Stimulated activated CD8-positive, alpha-beta memory T cell treated with anti-CD3 and anti-CD28 coated beads, Interleukin-12 subunit alpha, Interleukin-12 subunit beta, amount 100 ng/mL, for 1 hour (primary cell): Measurements from ENCODE around the gene OSBPL2.

Experiments
- DNase-seq: peaks from one replicate; pipeline ENCODE4 v3.0.0-alpha.2; 2020; ENCODE audit warnings: low read depth

The OSBPL2 gene

DNA sequence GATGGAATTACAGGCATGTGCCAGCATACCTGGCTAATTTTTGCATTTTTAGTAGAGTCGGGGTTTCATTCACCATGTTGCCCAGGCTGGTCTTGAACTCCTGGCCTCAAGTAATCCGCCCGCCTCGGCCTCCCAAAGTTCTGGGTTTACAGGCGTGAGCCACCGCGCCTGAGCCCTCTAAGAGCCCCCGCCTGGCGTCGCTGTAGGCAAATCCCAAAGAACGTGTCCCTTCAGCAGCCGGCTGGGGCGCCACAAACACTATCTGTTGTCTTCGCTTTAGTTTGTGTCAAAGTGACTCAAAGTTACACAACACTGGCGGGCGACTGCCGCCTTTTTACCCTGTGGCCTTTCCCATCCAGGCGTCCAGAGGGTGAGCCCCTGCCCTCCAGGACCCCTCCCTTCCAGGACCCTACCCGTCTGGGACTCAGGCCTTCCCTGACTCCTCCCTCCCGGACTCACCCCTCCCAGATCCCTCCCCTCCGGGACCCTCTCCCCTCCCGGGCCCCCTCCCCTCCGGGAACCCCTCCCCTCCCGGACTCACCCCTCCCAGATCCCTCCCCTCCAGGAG lies 63.5 kb downstream of the OSBPL2 start:
- DNase-seq = peak; percentile 76

DNA sequence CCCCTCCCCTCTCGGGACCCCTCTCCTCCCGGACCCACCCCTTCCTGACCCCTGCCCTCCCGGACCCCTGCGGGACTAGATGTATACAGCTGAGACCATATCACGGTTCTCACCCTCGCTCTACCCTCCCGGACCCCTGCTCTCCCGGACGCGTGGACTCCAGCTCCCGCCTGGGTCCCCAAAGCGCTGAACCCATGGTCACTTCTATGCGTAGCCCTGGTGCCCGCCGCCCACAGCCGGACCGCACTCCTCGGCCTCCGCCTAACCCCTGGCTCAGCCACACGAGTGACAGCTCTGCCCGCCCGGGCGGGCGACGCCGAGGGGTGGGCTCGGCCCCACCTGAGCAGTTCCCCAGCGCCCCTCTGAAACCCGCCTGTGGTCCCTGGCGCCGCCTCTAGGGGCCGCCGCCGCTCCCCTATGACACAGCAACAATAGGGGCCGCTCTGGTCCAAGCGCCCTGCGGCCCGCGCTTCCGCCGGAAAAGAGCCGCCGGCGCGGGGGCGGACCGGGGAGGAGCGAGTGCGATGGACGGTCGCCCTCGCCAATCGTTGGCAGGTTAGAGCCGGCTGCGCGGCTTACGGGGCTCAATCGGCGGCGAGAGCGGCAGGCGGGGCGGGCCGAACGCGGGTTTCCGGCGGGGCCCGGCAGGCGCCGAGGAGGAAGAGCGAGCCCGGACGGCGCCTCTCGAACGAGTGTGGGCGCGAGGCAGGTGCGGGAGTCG lies 64.2 kb downstream of the OSBPL2 start, which contains the start of gene ADRM1:
Gene ADRM1, plus strand, starts transcription at position 657 of the 721 bp plus-strand sequence. CDS start 572 bp downstream, outside the sequence.
- peak; percentile 91 for DNase-seq

DNA sequence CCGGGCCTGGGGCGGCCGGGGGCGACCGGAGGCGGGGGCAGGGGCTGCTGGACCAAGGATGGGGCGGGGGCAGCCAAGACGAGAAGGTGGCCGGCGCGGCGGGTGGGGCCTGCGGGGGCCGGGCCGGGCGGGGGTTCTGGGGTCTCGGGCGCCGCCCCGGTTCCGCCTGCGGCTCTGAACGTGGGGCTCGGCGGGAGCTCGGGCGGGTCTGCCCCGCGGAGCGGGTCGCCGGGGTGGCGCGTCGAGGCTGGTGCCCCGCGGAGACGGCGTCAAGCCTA lies 64.7 kb downstream of the OSBPL2 start:
- DNase-seq = no peak

DNA sequence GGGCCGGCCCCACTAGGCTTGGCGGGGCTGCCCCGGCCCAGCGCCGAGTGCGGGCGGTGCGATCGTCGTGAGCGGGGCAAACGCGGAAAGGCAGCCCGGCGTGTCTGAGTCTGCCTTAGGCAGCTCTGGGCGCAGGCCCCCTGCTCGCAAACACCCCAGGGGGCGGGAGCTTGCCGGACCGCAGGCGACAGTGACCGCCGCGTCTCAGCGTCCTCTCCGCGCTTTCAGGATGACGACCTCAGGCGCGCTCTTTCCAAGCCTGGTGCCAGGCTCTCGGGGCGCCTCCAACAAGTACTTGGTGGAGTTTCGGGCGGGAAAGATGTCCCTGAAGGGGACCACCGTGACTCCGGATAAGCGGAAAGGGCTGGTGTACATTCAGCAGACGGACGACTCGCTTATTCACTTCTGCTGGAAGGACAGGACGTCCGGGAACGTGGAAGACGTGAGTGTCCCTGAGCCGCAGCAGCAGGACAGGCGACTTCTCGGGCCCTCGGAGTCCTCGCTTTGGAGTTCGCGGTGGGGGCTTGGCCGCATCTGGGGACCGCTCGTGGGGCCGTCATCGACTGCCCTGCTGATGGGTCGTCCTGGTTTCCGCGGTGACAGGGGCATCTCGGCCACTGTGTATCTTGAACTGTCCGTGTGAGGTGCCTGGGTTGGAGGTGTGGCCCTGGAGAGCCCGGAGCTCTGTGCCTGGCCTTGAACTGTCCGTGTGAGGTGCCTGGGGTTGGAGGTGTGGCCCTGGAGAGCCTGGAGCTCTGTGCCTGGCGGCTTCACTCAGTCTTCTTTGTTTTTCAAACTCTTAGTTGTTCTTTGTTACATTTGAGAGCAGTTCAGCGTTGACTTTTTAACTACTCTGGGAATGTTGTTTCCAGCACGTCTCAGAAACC lies 65.3 kb downstream of the OSBPL2 start:
- DNase-seq = no peak

DNA sequence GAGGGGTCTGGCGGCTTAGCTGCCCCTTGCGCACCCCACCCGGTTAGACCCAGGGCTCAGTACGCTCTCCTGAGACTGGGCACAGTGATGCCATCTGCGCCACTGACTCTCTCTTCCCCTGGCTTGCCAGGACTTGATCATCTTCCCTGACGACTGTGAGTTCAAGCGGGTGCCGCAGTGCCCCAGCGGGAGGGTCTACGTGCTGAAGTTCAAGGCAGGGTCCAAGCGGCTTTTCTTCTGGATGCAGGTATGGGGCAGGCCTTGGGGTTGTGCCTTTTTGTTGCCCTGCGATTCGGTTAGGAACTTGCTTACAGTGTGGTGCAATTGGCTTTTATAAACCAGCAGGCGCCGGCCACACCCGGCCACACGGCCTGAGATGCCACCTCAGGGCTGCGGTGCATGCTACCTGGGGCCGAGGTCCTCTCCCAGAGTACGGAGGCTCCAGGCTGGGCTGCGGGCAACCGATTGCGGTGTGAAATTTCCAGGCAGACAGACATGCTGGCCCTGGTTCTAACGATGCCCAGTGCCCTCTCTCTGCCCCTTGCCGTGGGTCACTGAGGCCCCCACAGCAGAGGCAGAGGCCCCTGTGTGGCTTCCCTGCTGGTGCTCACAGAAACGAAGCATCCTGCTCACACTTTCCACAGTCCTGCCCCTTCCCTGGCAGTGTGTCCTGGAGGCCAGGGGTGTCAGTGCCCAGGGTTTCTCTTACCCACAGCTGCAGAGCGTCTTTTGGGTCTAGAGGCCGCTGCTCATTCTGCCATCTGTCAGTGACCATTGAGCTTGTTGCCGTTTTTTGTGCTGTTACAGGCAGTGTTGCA lies 66.2 kb downstream of the OSBPL2 start:
- DNase-seq = no peak

DNA sequence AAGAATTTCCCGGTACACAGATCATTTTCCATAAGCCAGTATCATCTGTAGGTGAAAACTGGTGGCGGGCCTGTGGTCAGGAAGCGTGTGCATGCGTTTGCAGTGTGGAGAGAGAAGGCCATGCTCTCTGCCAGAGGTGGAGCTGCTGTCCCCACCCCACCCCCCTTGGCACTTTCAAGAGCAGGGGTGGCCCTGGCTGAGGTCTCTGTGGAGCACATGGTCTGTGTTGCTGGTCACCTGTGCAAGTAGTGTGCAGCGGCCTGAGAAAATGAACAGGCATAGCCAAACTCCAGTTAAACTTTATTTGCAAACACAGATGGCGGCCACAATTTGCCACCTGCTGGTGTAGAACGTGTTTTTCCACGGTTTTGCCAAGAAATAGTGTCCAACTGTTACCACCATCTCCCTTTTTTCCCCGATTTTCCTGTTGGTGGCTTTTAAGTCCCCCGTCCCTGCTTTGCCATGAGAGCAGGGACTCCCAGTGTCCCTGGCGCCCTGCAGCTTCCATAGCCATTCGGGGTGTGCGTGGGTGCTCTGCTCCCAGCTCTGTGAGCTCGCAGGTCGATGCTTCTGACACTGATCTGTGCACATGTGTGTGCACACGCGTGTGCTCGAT lies 66.9 kb downstream of the OSBPL2 start:
- no peak for DNase-seq

DNA sequence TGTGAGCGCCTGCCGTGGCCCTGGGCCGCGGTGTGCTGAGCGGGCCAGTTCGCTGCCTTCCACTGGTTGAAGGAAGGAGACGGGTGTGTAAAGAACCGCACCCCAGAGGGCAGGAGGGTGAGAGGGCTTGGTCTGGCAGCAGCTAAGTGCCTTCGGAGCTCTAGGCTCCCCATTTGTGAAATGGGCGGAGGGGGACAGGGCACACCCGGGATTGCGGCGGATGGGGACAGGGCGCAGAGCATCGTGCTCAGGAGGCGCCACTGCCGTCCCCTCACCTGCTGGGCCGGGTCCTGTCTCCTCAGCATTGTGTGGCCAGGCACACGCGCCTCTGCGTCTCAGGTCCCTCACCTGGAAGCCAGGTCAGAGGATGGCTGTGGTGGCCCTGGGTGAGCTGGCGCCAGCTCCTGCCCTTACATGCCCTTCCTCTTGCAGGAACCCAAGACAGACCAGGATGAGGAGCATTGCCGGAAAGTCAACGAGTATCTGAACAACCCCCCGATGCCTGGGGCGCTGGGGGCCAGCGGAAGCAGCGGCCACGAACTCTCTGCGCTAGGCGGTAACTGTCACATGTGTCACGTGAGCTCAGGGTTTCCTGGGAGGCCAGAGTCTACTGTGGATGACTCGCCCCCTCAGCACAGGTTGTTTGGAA lies 67.6 kb downstream of the OSBPL2 start:
- DNase-seq = no peak

DNA sequence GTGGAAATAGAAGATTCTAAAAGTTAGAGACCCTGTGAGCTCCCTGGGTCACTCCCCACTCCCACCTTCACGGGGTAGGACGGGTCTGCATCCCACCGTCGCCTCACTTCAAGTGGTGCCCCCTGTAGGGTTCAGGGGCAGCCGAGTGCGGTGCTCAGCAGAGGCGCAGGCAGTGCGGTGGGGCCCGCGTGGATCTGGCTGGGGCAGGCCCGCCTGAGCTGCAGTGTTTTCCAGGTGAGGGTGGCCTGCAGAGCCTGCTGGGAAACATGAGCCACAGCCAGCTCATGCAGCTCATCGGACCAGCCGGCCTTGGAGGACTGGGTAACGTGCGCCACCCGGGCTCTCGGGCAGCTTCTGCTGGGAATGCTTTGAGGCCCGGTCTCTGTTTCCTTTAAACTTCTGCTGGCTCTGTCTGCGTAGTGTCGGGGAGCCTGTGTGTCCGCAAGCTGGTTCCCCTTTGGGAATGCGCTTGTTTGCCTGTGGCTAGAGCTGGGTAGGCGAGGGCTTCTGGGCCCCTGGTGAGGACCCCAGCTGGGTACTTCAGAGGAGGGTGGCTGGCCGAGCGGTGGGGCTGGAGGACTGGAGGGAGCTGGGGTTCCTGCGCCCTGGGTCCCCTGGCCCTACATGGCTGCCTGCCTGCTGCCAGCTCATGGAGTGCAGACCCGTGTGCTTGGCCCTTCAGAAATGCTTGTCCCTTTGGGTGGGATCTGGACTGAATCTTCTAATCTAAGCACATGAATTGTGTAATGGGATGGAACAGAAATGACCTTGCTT lies 68.3 kb downstream of the OSBPL2 start:
- no peak for DNase-seq

DNA sequence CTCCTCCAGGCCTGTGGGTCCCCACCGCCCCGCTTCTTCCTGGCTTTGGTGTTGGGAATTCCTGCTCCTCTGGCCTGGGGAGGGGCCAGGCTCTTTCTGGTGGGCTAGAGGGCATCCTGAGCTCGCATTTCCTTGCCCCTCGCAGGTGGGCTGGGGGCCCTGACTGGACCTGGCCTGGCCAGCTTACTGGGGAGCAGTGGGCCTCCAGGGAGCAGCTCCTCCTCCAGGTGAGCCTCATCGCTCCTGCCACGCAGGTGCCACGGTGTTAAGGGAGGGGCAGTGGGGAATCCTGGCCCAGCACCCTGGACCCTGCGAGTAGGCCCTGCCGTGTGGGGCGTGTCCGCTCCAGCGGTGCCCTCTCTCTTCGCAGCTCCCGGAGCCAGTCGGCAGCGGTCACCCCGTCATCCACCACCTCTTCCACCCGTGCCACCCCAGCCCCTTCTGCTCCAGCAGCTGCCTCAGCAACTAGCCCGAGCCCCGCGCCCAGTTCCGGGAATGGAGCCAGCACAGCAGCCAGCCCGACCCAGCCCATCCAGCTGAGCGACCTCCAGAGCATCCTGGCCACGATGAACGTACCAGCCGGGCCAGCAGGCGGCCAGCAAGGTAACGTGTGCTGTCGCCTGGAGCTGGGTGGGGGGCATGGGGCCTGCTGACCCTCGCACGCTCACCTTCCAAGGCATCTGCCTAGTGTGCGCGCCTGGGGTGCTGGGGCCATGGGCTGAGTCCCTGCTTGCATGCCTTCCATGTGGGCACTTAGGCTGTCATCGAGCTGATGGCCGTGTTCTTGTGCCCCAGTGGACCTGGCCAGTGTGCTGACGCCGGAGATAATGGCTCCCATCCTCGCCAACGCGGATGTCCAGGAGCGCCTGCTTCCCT lies 69.1 kb downstream of the OSBPL2 start:
- DNase-seq = no peak

DNA sequence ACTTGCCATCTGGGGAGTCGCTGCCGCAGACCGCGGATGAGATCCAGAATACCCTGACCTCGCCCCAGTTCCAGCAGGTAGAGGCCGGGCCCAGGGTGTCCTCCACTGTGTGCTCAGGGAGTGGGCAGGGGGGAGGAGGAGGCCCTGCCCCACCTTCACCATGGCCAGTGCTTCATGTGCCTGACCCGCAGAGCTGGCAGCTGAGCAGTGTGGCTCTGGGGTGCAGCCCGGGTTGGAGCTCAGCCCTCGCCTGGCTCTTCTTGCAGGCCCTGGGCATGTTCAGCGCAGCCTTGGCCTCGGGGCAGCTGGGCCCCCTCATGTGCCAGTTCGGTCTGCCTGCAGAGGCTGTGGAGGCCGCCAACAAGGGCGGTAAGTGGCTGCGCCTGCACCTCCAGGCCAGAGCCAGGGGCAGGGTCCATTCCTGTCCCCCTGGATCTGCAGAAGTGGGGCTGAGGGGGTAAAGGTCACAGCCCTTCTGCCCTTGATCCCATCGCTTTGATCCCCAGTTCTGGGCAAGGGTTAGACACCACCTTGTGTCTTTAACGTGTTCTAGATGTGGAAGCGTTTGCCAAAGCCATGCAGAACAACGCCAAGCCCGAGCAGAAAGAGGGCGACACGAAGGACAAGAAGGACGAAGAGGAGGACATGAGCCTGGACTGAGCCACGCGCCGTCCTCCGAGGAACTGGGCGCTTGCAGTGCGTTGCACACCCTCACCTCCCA lies 69.9 kb downstream of the OSBPL2 start:
- no peak for DNase-seq

DNA sequence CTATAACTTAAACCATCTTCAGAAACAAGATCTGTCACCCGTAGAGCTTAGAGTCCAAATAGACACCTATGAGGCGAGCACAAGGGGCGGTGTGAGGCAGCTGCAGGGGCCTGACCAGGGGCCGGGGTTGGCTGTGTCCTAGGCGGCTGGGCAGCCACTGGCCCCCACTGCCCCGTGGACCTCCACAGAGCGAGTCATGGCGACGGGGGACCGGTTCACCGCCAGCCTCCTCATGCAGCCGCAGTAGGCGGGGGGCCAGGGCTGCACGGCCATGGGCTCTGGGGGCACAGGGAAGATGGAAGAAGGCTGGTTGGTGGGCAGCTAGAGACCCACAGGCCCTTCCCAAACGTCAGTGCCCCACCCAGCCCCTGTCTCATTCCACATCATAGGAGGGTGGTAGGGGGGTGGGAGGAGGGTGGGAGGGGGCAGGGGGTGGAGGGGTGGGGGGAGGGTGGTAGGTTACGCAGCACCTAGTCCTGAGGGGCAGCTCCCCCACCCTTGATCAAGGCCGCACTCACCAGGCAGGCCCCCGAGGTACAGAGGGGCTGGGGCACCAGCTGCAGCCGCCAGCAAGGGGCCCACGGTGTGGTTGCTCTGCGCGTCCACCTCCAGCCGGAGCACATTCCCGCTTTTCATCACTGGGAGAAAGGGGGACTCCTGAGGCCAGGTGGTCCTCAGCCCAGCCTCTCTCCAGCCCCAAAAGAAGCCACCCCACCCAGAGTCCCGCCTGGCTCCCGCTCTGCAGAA lies 71.0 kb downstream of the OSBPL2 start:
- no peak for DNase-seq

DNA sequence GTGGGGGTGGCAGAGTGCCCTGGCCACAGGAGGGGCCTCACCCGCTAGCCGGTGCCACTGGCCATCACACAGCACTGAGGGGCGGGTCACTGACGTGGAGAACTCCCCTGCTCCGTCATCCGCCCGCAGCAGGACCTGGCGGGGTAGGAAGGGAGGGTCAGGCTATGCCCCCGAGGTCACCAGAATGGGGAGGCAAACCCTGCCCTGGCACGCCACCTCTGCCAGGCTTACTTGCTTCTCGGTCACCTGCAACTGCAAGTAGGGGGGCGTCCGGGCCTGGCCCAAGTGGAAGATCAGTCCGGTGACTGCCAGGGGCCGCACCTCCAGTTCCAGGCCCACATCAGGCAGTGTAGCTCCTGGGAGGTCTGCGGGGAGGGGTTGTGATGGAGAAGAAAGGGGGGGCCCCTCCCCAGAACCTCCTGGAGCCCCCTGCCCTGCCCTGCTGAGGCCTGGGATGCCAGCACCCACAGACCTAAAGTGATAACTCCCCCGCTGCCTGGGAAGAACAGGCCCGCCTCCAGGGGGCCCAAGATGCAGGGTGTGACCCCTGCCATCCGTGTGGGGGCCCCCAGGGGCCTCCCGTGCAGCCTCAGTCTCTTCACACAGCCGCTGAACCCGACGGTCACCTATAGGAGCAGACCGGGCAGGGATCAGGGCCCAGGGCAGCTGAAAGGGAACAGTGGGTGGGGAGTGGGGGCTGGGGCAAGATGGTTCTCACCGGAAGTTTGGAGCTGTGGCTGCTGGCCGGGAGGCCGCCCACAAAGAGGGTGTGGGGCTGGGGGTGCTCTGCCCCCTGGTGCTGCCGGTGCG lies 71.8 kb downstream of the OSBPL2 start:
- DNase-seq = no peak

DNA sequence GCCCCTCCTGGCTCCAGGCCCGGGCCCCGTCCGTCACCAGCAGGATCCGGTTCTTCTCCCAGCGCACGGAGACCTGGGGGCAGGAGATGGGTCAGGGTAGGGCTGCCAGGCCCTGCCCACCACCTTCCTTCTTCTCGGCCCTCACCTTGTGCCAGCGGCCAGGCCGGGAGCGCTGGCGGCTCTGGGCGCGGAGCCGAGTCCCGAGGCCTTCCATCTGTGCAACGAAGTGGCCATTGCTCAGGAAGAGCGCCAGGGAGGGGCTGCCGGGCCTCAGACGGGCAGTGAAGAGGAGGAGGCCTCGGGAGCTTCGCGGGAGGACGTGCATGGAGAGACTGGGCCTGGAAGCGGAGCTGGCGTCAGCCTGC lies 72.4 kb downstream of the OSBPL2 start:
- no peak for DNase-seq

DNA sequence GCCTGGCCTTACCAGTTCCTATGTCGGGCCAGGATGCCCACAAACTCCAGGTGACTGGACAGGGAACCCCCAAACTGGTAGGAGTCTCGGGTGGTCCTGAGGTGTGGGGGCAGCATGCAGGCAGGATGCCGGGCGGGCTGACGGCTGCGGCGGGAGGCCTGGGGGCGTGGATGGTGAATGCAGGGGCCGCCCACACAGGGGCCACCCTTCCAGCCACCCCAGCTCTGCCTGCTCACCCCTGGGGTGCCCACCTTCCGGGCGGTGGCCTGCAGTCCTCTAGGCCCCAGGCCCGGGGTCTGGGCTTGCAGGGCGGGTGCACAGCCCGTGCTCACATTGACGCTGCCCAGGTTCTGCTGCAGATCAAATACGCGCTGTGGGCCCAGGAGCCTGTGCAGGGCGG lies 72.8 kb downstream of the OSBPL2 start:
- no peak for DNase-seq

DNA sequence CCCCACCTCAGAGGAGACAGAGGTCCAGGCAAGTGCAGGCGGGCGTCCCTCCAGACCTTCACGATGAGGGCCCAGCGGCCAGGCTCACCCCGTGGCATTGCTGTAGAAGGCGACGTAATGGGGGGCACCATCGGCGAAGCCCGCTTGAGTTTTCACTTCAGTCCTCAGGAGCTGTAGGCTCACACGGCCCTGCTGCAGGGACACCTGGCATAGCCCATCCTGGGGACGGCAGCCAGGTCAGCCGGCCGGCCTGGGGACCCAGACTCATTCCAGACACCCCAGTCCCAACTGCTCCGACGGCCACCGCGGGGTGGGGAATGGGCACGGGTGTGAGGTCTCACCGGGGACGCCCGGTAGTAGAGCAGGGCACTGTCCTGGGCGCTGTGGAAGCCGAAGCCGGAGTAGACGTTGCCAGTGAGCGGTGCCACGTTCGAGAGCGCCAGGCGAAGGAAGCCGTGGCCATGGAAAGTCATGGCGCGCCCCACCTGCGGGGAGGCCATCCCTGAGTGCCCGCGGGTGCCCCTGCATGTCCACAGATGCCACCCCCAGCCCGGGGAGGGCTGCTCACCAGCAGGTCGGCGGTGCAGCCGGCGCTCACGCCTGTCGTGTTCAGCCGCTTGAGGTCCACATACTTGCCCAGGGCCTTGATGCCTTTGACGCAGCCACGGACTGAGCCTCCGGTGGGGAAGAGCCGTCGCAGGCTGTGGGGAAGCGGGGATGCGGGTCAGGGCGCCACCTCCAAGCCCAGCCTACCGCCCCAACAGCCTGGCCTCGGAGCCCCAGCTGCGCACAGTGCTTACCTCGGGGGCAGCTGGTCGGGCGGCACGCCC lies 73.7 kb downstream of the OSBPL2 start:
- no peak for DNase-seq

DNA sequence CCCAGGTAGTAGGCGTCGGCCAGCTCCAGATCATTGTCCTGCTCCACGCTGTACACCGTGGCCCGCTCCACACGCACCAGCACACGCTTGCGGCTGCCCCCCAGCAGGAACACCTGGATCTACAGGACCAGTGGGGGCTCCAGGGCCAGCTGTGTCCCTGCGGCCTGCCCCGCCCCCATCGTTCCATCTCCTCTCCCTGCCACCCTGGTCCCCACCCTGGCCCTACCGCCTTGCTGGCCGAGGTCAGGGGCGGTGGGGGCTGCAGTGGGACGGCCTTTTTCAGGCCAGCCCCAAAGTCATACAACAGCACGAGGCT lies 74.3 kb downstream of the OSBPL2 start:
- no peak for DNase-seq

DNA sequence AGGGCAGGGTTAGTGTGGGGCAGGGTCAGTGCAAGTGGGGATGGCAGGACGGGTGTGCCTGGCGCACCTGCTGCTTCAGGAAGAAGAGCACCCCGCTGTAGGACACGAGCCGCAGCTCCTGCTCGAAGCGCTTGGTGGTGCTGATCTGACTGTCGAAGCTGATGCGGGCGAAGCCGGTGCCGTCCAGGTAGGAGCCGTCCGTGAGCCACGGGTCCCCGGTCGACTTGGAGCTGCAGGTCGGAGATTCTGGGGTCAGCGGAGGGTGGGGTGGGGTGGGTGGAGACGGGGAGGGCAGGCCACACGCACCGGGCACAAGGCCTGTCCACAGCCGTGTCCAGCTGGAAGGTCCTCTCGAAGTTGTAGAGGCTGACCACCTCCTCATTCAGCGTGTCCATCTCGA lies 74.7 kb downstream of the OSBPL2 start:
- DNase-seq = no peak
